Skeletal muscle cell (primary cell): Measurements from ENCODE around the gene MAFG.

Experiments used
- DNase-seq: peaks from one replicate; pipeline ENCODE4 v3.0.0-alpha.2; 2010; ENCODE audit warnings: low read depth
- H3K4me3 ChIP-seq: 2 replicates; pipeline ENCODE4 v1.5.1; 2011; ENCODE audit warnings: low read depth, mild to moderate bottlenecking, control low read depth, low read length, moderate library complexity

MAFG gene

DNA sequence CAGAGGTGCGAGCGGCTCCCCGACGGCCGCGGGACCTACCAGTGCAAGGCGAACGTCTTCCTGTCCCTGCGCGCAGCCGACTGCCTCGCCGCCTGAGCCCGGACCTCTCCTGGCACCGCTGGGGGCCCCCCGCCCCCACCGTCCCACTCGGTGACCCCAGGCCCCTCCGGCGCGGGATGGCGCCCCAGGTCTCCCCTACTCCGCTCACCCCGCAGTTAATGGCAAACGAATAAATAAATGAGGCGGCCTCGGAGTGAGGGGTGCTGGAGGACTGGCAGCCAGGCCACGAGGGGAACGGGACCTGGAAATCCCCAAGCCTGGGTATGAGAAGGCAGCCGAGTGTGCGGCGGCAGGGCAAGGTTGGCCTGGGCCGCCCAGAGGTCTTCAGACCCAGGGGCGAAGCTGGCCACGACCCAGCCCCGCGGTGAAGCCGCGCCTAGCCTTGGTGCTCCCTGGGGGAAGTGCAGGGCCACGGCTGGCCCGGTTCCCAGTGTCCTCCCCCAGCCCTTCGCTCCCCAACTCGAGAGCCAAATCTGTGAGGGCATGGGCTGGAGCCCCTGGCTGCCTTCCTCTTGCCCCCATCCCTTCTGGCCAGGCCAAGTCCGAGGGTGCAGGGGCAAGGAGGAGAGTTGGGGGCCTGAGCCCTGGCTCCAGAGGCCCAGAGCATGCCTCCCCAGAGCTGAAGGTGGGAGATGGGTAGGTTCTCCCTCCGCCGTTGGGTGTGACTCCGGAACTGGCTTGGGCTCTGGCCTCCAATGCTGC lies 24.7 kb downstream of the MAFG start:
- no peak for DNase-seq
- H3K4me3 ChIP-seq, result peak overlapping the region; percentile 42

DNA sequence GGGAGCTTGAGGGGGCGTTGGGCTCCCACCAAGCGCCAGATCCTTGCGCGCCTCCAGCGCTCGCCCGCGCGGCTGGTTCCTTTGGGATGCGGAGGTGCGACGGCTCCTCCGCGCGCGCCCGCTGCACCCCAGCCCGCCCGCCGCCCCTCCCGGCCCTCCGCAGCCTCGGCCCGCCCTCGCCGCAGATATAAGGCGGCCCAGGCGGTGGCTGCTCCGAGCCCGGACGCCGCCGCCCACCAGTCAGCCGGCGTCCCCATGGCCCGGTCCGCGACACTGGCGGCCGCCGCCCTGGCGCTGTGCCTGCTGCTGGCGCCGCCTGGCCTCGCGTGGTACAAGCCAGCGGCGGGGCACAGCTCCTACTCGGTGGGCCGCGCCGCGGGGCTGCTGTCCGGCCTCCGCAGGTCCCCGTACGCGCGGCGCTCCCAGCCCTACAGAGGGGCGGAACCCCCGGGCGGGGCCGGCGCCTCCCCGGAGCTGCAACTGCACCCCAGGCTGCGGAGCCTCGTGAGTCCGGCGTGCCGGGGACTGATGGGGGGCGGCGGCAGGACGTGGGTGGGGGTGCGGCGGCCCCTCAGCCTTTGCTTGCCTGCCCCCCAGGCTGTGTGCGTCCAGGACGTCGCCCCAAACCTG lies 25.4 kb downstream of the MAFG start, which contains the start of gene NPB:
NPB (plus strand) TSS at position 216 of the 630 bp plus-strand sequence; CDS start at position 256, 40 bp downstream.
- no peak for DNase-seq

DNA sequence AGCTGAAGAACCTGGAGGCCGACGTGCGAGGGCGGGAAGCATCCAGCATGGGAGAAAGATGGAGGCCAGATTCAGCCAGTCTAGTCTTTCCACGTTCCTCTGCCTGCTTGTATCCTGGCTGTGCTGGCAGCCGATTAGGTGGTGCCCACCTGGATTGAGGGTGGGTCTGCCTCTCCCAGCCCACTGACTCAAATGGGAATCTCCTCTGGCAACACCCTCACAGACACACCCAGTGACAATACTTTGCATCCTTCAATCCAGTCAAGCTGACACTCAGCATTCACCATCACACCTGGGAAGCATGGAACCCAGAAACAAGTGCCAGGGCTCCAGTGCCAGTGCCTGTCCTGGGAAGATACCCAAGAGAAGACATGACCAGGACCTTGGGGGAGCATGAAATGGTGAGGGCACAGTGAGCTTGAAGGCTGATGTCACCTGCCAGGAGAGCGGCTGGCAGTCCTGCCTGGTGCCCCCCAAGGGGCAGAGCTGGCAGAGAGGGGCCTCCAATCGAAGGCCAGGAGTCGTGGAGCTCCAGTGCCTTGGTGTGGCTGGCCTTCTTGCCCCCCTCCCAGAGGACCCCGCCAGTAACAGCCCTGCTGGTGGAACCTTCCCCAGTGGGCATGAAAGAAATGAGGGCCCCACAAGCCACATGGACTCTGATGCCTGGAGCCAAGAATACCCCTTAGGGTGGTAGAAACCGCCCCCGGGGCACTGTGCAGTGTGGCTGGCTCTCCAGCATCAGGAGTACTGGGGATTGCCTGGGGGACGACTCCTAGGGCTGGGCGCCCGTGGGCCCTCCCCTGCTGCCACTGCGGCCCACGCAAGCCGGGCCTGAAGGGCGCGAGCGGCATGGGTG lies 26.1 kb downstream of the MAFG start:
- DNase-seq, result no peak
- peak overlapping the region; percentile 42 for H3K4me3 ChIP-seq

More for the DNA sequence above, 25.4 kb downstream of the MAFG start, which contains the start of gene NPB:
- peak within 1 kb of the TSS; percentile 42 for H3K4me3 ChIP-seq

DNA sequence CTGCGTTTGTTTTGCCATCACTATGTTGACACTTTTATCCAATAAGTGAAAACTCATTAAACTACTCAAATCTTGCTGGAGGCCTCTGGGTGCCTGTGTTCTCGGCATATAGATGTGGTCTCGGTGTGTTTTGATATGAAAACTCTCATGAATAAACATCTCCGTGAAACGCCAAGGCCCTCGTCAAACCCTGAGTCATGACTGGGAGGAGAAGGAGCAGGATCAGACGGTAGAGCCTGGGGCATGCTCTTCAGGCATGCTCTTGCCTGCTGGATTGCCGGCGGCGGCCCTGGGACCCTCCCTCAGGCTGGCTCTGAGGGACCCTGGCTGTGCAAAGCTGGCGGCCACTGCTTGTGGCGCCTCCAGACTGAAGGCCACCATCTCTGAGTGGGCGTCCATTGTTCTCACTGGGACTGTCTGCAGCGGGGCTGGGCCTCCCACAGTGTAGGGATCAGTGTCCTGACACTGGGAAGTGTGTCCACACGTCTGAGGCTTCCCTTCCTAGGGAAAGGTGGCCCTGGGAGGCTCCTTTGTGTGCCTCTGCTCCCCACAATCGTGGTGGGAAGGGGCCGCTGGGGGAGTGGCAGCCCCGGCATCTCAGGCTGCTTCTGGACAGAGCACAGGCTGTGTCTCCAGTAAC lies 27.2 kb downstream of the MAFG start:
- no peak overlapping the region for H3K4me3 ChIP-seq
- no peak for DNase-seq

DNA sequence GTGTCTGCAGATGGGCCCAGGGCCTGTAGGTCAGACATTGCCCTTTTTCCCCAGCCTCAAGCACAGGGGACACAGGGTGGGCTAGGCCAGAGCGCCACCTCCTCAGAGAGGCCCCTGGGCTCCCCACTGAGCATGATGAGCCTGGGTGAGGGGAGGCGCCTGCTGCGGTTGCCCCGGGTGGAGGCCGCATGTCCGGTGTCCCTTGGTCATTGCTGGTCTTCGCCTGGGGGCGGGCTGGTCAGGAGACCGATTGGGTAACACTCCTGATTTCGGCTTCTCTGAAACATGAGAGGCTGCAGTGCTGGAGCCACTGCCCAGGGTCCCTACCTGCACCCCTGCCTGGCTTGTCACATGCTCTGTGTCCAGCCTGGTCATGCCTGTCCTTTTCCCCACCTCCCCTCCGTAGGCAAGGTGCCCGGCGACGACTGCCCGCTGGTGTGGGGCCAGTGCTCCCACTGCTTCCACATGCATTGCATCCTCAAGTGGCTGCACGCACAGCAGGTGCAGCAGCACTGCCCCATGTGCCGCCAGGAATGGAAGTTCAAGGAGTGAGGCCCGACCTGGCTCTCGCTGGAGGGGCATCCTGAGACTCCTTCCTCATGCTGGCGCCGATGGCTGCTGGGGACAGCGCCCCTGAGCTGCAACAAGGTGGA lies 27.9 kb downstream of the MAFG start:
- DNase-seq, result no peak
- H3K4me3 ChIP-seq, result no peak overlapping the region

DNA sequence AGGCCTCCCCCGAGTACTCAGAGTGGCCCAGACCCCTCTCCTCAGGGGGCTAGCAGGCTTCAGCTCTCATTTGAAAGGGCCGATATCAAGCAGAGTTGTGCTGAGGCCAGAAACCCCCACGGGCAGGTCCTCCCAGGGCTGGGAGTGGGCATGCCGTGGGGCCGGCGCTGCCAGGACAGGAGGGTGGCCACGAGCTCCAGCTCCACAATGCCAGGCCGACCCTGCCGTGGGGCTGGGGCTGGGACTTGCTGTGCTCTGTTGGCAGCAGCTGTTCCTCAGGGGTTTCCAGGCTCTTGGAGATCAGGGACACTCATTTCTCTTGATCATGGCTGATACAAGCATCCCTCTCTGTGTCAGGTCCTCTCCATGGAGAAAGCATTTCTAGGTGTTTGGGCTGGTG lies 28.6 kb downstream of the MAFG start:
- DNase-seq, result no peak
- no peak overlapping the region for H3K4me3 ChIP-seq

DNA sequence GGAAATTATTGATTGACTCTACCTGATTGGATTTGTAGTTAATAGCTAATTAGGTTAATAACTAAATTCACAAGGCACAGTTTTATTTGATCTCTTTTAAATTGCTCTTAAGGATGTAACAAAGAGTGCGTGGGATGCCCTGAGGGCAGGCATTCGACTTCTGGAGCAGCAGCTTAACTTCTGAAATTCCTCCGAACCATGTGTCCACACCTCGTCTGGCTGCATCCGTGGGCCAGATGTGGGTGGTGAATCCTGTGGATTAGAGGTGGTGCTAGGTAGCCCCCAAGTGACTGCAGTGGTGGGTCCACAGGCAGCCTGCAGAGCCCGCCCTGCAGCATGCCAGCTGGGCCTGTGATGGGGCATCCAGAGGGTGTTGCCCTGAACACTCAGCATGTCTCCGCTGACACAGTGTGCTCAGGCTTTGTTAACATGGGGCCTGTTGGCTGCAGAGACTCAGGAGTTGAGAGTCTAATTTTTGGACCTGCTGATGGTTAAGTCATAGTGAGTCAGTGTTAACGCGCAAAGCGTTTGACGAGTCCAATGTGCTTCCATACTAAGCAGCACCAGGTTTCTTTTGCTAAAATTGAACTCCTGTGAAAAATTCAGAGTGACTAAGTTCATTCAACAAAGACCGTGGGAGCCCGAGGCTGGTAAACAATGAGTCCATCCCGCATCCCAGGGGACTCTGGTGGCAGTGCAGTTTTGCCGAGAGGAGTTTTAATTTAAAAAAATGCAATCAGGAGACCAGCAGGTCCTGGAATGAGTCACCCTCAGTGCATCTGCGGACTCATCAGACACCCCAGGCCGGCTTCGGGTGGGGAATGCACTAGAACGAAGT lies 29.3 kb downstream of the MAFG start:
- DNase-seq, result peak; percentile 63

DNA sequence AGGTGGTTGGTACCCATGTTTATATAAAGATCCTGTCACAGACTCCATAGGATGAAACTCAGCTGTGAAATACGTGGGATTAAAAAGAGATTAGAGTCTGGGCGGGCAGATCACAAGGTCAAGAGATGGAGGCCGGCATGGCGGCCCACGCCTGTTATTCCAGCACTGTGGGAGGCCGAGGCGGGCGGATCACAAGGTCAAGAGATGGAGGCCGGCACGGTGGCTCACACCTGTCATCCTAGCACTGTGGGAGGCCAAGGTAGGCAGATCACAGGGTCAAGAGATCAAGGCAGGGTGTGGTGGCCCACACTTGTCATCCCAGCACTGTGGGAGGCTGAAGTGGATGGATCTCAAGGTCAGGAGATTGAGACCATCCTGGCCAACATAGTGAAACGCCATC lies 32.1 kb downstream of the MAFG start:
- DNase-seq, result no peak
- no peak overlapping the region for H3K4me3 ChIP-seq

More for the DNA sequence above, 29.3 kb downstream of the MAFG start:
- H3K4me3 ChIP-seq, result no peak overlapping the region

DNA sequence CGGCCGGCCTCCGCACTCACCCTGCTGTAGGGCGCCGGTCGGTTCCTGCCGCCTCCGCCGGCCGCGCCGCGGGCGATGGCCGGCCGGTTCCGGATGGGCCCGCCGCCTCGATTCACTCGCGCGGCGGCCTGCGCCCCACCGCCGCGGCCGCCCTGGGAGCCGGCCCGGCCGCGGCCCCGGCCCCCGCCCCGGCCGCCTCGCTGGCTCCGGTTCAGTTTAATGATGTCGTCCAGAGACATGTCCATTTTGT lies 36.3 kb downstream of the MAFG start:
- H3K4me3 ChIP-seq, result peak overlapping the region; percentile 86

DNA sequence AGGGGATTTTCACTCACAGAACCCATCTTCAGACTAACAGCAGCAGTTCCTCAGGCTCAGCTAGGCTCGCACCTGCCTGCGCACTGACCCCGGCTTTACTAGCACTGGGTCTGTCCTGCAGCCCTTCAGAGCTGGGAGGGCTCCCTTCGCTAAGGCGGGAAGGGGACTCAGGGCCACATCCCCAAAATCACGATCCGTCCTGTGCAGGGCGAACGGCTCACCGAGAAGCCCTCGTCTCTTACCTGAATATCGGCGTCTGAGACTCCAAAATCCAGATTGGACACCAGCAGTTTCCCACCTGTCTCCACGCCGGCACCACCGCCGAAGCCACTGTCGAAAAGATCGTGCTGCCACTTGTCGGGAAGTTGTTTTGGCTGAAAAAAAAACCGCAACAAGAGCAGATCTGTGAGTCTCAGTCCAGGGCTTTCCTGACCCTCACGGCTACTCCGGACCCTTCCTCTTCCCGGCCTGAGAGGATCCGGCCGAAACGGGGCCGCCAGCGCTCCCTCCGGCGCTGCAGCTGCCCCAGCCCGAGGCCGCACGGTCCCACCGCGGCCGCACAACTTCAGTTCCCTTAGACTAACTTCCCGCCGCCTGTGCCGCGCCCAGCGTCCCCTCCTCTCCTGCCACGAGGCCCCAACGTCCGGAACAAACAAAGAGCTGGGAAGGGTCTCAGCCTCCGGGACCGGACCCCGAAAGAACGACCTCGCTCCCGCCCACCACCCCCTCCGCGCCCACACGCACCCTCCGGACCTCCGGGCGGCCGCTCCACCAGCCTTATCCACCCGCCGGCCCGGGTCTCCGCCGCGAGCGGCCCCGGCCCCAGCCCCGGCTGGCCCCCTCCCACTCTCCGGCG lies 36.9 kb downstream of the MAFG start:
- no peak for DNase-seq
- H3K4me3 ChIP-seq, result peak overlapping the region; percentile 86

More for the DNA sequence above, 36.3 kb downstream of the MAFG start:
- DNase-seq, result no peak

DNA sequence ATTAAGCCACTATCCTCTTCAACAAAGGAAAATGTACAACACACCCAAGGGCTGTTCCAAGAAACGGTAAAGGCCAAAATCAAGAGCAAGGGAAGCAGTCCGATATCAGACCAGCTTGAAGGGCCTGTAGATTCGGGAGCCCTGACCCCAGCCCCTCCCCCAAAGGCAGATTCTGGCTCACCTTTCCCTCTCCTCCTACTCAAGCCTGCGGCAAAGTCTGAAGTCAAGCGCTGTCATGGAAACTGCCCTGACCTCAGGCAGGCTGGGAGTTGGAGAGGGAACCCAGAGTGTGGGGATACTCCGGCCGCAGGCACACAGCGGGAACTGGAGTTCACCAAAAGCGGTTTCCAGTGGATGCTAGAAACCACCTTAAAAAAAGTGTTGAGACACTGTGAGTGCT lies 37.9 kb downstream of the MAFG start:
- DNase-seq, result no peak
- H3K4me3 ChIP-seq, result no peak overlapping the region

DNA sequence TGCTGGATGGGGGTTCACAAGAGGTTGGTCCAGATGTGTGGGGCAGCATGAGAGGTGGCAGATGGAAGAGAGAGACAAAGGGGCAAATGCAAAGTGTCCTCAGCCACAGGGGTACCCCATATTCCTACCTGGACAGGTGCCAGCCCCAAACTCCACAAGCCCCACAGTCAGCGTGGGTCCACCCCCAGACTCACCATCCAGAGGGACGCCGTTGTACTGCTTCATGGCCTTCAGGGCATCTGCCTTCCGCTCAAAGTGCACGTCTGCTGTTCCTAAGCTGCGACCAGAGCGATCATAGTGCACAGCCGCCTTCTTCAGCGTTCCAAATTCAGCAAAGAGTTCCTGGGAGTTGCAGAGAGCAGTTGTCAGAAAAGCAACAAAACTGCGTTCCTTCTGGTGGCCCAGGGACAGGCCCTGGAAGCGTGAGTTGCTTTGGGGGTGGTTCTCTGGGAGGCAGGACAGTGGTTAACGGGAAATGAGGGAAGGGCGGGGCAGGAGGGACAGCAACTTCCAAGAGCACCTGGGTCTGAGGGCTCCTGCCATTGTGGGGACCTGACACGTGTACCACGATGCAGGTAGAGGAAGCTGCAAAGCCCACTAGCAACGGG lies 38.4 kb downstream of the MAFG start:
- H3K4me3 ChIP-seq, result no peak overlapping the region

DNA sequence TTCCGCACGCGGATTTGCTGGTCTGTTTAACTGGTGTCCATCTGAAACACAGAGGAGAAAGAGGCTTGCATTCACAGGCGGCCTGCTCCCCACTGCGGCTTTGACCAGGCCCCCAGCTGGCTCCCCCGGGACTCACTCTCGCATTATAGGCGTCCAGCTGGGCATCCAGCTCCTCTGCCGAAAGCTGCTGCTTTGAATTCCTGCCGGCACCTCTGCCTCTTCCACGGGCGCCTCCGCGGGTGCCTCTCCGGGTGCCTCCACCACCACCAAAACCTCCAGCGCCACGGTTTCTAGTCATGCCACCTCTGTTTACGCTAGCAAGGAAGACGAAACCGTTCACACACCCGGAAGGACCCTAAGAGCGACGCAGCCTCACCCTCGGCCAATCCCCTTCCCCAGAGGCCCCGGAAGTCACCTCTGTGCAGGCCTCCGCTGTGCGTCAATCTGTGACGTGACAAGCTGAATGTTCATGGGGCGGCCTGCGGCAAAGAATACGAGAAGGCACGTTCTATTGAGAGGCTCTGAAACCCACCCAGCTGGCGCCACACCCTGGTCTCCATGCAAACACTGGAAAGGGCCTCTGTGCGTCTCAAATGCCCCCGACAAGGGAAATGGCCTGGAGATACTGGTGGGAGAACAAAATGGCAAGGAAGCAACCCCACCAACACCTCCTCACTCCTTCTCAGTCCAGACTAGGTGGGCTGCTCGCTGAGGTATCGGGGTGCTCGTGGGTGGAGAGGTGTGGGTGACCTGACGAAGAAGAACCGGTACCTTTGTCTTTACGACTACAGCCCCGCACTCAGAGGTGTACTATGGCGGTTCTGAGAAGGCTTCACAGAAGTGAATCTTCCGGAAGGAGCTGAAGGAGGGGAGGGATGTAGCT lies 39.2 kb downstream of the MAFG start:
- no peak for DNase-seq
- no peak overlapping the region for H3K4me3 ChIP-seq

More for the DNA sequence above, 38.4 kb downstream of the MAFG start:
- no peak for DNase-seq

DNA sequence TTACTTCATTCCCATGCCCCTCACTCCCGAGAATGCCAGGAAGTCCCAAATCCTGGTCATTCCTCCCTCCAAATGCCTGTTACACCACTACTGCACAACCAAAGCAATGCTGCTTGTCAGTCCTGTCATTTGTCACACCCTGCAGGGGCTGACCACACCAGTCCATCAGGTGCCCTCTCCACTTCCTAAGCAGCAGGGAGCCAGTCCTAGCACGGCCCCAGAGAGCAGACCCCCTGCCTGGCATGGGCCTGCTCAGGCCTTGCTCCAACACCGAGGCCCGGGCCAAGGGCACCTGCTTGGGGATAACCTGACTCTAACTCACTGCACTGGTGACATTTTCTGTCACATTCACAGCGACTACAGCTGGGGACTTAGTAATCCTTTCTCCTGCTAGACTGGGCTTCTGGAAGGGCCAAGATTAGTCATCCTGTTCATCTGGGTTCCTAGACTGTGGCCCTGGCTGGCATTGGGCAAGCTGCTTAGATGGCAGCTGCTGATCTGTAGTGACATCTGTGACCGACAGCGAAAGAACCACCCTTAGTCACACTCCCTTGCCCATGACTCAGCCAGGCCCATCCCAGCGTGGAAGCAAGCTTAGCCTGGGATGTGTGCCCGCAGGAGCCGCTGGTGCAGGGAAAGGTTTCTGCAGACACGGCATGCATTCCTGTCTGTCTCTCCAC lies 41.5 kb downstream of the MAFG start:
- no peak overlapping the region for H3K4me3 ChIP-seq
- no peak for DNase-seq

DNA sequence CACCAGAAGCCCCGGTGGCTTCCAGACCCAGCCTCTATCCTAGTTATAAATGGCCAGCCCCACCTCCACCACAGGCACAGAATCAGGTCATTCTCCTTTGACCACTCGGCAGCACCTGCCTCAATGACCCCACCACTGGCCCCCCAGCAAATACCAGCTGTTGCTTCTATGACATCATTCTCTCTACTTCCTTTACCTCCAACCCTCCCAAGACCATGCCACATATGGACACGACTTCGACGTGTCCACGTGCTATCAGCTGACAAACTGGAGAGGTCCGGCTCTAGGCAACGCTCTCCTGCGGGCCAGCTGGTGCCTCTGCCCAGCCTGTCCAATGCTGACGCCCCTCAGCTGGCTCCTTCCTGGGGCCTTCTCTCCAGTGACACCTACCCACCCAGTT lies 42.1 kb downstream of the MAFG start:
- DNase-seq, result no peak

DNA sequence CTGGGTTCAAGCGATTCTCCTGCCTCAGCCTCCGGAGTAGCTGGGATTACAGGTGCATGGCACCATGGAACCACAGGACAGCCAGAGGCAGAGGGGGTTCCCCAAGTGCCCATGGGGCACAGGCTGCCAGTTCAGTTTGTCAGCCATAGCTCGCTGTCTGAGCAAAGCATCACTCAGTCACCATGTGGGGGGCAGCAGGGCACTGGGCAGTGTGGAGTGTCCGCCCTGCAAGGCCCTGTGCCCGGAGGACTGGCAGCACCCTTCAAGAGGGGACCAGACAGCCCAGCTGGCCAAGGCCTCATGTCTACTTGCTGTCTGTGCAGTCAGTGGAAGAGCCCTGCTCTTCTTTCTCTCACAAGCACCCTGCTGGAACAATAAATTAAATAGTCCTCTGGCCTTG lies 42.6 kb downstream of the MAFG start:
- H3K4me3 ChIP-seq, result no peak overlapping the region
- DNase-seq, result no peak

More for the DNA sequence above, 42.1 kb downstream of the MAFG start:
- H3K4me3 ChIP-seq, result no peak overlapping the region
